HG02973 (cell line): ENCODE measurements around the gene OR2D3.
"Not testable (repeated sequence)": the region's sequence is repeated elsewhere in the genome, so short reads cannot be mapped to it uniquely, and the experiment has no call there.

Source experiments
- ATAC-seq: cut with Tn5 transposase; IDR thresholded peaks from one replicate; pipeline ENCODE4 v1.9.1; 2021; ENCODE audit warnings: moderate library complexity; ENCODE audit not compliant: unreplicated experiment

The OR2D3 gene, protein sequence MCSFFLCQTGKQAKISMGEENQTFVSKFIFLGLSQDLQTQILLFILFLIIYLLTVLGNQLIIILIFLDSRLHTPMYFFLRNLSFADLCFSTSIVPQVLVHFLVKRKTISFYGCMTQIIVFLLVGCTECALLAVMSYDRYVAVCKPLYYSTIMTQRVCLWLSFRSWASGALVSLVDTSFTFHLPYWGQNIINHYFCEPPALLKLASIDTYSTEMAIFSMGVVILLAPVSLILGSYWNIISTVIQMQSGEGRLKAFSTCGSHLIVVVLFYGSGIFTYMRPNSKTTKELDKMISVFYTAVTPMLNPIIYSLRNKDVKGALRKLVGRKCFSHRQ

DNA sequence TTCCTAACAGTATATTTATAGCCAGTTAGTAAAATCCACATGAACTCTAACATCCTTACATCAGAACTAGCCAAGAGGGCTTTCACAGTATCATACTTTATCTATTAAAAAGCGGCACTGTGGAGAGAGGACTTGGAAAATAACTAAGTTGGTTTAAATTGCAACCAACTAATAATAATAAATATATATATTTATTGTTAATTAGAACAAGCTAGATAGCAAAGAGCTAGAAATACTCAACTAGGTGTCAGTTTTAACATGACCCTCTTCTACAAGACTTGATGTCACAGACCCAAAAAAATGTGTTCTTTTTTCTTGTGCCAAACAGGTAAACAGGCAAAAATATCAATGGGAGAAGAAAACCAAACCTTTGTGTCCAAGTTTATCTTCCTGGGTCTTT lies at the start of gene OR2D3:
Gene OR2D3, plus strand, starts transcription at position 301 of the 400 bp plus-strand sequence. Its CDS starts 0 bp downstream, at position 301.
- ATAC-seq: no peak

DNA sequence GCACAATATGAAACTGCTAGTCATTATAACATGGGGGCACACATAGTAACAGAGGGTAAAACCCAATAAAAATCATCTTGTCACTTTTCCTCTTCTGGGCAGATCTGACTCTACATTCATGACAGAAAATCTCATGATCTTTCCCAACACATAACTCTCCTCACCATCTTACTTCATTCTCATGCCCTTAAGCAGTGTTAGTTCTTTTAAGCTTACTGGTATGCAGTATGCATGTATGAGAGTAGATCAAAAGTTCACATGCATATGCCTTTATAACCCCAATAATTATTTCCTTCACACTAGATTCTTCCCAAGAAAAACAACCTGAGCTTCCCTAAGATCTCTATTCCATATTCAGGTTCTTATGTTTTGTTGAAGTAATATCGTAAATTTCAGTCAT lies 49.5 kb upstream of the OR2D3 start:
- ATAC-seq: no peak

DNA sequence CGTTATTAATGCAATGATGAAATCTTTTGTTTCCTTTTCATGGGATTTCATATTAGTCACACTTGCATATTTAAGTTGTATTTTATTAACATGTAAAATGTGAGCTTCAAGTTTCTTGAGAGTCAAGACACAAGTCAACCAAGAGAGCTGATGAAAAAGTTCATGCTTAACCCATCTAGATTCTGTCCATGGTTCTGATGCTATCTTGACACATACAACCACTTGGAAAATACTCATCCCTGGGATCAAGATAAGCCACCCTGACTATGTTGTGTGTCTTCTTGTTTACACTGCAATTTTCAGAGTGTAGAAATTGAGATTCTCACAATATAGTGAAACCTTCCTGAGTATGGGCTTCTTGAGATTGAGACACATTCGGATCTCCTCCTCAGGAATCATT lies 45.0 kb upstream of the OR2D3 start:
- no peak for ATAC-seq

DNA sequence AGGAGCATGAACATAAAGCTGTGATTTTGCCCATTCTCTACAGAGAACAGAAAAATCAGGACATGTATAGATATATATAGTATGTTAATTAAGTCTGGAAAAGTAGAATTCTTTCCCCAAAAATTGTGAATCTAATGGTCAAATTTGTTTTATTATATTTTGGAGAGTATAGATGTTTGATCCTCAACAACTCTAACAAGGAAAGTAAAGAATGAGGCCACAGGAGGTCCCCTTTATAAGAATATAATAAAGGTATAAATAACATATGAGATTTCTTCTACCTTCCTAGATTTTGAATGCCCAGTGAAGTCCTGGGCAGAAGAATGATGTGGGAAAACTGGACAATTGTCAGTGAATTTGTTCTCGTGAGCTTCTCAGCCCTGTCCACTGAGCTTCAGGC lies 44.5 kb upstream of the OR2D3 start, which contains the start of gene OR10A4:
Gene OR10A4, plus strand, starts transcription at position 301 of the 400 bp plus-strand sequence. Its CDS starts 23 bp downstream, at position 324.
- ATAC-seq: no peak

DNA sequence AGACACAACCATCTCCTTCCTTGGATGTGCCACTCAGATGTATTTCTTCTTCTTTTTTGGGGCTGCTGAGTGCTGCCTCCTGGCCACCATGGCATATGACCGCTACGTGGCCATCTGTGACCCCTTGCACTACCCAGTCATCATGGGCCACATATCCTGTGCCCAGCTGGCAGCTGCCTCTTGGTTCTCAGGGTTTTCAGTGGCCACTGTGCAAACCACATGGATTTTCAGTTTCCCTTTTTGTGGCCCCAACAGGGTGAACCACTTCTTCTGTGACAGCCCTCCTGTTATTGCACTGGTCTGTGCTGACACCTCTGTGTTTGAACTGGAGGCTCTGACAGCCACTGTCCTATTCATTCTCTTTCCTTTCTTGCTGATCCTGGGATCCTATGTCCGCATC lies 43.9 kb upstream of the OR2D3 start:
- no peak for ATAC-seq

DNA sequence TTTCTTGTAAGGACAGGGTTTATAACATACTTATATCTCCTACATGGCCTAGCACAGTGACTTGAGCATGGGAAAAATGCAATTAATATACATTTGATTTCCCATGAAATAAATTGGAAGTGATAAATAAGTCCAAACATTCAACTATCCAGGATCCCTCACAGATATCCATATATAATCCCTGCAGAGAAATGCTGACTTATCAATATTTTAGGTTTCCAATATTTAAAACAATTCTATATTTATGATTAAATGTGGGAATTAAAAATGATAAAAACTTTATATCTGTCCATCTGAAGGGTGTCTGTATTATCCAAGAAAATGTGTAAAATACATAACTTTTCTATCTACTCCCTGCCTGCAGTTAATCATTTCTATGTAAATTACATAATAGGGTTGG lies 38.1 kb upstream of the OR2D3 start:
- no peak for ATAC-seq

DNA sequence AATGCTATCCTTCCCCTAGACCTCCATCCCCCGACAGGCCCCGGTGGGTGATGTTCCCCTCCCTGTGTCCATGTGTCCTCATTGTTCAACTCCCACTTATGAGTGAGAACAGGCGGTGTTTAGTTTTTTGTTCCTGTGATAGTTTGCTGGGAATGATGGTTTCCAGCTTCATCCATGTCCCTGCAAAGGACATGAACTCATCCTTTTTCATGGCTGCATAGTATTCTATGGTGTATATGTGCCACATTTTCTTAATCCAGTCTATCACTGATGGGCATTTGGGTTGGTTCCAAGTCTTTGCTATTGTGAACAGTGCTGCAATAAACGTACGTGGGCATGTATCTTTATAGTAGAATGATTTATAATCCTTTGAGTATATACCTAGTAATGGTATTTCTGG lies 33.1 kb upstream of the OR2D3 start:
- ATAC-seq: not testable (repeated sequence)

DNA sequence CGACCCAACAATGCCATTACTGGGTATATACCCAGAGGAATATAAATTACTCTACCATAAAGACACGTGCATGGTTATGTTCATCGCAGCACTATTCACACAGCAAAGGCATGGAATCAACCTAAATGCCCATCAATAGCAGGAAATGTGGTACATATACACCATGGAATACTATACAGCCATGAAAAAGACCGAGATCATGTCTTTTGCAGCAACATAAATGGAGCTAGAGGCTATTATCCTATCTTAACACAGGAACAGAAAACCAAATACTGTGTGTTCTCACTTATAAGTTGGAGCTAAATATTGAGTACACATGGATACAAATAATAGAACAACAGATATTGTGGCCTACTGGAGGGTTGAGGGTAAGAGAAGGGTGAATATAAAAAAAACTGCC lies 32.0 kb upstream of the OR2D3 start:
- no peak for ATAC-seq

DNA sequence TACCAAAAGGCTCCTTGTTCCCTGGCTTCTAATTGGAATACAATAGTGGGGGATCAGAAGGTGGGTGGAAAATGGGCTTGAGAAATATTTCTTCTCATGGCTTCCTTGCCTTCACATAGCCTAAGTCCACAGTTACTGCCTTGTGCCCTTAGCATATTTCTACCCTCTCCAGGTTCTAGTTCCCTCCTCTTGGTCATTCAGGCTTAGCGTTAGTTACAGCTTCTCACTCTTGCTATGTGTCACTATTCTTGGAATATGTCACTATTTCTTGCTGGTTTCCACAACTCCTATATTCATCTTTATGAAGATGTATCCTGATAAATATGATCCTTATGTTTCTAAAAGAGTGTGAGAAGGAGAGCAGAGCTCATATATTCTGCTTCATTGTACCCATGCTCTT lies 31.0 kb upstream of the OR2D3 start:
- ATAC-seq: no peak

DNA sequence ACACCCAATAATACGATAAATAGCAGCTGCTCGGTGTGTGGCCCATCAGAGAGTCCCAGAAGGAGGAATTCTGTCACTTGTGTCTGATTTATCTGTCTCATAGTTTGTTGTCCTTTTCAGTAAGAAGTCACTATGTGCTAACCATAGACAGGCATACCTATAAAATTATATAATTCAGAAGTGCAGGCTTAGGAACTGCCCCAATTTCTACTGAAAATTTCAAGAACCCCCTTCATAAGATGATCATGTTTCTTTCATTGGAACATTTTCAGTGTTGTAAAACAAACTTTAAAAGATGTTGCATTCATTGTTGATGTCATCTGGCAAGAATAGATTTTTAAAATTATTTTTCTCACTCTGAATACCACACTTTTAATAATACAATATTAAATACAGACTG lies 28.4 kb upstream of the OR2D3 start, which contains the start of gene OR2D2:
Gene OR2D2, minus strand, starts transcription at position 101 of the 400 bp plus-strand sequence. Its CDS starts 0 bp downstream, at position 101.
- ATAC-seq: no peak

DNA sequence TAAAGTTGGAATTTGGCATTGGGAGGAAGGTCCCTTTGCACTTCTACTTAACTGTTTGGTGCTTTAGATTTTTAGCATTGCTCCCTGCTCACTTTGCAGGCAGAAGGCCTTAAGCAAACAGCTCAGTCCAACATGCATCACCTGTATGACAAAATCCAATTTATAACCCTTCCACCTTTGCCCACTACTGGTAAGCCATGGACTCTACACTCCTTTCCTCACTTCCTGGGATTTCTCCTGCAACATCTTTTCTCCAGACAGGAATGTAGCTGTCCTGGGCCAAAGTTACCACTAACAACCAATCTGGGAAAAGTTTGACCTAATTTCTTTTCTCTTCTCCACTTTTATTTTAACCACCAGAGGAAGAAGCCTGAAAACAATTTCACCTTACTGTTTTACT lies 26.7 kb upstream of the OR2D3 start:
- ATAC-seq: no peak

DNA sequence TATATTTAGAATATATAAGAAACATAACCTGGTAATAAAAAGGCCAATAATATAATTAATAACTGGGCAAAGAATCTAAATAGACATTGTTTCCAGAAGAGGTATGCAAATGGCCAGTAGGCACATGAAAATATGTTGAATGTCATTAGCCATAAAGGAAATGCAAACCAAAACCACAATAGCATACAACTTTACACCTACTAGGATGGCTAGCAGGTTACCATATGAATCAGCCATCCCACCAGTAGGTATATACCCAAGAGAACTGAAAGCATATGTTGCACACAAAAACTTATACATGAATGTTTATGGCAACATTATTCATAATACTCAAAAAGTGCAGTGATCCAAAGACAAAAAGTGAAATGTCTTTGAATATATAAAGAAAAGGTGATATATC lies 25.8 kb upstream of the OR2D3 start:
- peak; percentile 95 for ATAC-seq

DNA sequence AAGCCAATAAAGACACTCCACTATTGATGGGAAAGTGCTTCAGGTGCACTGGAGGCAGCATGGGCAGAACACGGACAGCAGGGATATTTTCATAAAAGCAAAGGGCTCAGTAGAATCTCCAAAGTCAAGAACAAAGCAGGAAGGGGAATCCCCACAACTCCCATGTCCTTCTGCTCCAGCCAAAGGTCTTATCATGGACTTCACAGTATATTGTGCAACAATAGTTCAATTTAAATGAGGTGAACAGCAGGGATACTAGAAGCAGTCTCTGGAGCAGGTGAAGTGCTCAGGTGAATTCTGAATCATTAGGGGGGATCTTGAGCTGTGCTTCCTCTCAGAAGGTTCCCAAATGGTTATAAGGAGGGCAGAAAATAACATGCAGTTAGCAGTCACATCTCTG lies 21.9 kb upstream of the OR2D3 start:
- ATAC-seq: no peak

DNA sequence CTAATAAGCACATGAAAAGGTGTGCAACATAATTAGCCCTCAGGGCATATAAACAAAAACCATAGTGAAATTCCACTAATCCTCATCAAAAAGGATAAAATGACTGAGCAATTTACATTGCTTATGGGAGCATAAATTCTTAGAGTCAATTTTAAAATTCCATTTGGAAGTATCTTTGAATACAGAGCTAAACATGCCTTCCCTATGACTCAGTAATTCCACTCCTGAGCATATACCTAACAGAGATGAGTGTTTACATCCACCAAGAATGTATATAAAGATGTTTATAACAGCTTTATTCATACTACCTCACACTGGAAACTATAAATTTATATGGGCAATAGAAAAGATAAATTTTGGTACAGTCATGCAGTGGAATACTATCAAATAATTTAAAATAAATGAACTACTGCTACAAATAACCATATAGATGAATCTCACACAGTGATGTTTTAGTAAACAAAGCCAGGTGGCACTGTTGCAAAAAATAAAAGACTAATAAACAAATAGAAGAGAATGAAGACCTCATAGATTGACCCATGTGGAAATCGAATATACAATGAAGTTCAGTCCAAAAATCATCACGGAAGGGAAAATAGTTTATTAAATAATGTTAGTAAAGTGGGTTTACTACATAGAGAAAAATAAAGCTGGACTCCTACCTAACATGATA lies 20.3 kb upstream of the OR2D3 start:
- ATAC-seq: no peak

DNA sequence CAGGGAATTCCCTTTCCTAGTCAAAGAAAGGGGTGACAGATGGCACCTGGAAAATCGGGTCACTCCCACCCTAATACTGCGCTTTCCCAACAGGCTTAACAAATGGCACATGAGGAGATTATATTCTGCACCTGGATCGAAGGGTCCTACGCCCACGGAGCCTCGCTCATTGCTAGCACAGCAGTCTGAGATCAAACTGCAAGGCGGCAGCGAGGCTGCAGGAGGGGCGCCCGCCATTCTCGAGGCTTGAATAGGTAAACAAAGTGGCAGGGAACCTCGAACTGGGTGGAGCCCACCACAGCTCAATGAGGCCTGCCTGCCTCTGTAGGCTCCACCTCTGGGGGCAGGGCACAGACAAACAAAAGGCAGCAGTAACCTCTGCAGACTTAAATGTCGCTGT lies 16.0 kb upstream of the OR2D3 start:
- ATAC-seq: not testable (repeated sequence)

DNA sequence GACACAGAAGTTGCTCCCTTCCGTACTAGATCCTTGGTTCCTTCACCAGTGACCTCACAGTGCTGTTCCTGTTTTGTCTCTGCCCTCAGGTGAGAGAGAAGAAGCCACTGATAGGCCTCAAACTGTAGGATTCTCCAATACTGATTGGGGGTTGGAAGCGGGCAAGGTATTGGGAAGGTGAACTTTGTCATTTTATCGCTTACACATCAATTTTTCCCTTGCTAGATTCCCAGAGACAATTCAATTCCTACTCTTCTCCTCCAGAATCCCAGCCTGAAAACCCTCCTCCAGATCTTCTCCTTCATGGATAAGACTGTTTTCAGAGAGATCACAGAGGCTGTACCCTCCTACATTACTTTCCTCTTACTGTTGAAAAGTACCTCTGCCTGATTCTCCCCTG lies 9.4 kb upstream of the OR2D3 start:
- no peak for ATAC-seq

DNA sequence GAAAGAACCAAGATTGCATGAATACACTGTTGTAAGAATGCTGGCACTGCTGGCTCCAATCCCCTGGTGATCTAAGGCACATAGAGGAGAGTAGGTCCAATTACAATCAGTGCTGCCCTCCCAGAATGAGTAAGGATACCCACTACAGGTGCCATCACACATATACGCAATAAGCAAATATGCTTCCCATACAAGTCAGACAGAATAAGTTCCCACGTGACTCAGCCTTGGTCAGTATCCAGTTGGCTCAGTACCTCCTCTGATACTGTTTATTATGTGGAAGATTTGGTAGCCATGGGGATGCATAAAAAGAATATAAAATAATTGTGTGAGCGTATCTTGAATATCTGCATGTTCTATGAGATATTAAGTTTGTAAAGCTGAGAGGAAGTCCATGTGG lies 8.9 kb upstream of the OR2D3 start:
- no peak for ATAC-seq

DNA sequence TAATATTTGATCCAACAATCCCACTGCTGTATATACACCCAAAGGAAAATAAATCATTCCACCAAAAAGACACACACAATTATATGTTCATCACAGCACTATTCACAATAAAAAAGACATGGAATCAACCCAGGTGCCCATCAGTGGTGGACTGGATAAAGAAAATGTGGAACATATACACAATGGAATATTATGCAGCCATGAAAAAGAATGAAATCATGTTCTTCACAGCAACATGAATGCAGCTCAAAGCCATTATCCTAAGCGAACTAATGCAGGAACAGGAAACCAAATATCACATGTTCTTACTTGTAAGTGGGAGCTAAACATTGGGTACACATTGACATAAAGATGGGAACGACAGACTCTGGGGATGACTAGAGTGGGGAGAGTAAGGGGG lies 1.1 kb upstream of the OR2D3 start:
- ATAC-seq: no peak

DNA sequence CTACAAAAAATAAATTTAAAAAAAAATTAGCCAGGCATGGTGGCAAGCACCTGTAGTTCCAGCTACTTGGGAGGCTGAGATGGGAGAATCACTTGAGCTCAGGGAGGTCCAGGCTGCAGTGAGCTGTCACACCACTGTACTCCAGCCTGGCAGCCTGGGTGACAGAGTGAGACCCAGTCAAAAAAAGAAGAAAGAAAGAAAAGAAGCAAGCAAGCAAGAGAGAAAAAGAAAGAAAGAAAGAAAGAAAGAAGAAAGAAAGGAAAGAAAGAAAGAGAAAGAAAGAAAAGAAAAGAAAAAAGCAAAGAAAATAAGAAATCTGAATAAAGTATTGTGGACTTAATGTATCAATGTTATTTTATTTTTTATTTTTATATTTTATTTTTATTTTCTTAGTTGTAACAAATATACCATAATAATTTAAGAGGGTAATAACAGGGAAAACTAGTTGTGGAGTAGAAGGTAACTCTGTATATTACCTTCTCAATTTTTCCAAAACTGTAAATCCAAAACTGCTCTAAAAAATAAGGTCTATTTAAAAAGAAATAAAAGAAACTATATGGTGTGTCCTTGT lies 4.3 kb downstream of the OR2D3 start:
- no peak for ATAC-seq

DNA sequence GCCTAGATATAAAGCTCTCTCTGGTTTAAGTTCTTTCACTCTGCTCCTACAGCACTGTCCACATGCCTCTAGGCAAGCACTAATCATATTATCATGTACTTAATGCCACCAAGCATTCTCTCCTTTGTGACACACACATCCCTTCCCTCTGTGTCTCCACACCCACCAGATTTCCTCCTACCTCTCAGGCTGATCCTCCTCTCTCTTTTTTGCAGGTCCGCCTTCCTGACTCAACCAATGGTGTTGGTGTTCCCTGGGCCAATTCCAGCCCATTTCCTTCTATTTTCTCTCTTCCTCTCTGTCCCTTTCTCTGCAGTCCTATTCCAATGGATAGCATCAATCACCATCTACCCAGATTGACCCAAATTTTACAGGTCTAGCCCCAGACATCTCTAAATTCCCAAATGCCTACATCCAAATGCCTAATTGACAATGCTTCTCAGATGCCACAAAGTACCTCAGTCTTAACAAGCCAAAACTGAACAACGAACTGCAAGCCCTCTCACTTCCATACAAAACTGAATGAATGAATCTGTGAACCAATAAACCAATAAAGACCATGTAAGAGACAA lies 4.9 kb downstream of the OR2D3 start:
- peak; percentile 8 for ATAC-seq

DNA sequence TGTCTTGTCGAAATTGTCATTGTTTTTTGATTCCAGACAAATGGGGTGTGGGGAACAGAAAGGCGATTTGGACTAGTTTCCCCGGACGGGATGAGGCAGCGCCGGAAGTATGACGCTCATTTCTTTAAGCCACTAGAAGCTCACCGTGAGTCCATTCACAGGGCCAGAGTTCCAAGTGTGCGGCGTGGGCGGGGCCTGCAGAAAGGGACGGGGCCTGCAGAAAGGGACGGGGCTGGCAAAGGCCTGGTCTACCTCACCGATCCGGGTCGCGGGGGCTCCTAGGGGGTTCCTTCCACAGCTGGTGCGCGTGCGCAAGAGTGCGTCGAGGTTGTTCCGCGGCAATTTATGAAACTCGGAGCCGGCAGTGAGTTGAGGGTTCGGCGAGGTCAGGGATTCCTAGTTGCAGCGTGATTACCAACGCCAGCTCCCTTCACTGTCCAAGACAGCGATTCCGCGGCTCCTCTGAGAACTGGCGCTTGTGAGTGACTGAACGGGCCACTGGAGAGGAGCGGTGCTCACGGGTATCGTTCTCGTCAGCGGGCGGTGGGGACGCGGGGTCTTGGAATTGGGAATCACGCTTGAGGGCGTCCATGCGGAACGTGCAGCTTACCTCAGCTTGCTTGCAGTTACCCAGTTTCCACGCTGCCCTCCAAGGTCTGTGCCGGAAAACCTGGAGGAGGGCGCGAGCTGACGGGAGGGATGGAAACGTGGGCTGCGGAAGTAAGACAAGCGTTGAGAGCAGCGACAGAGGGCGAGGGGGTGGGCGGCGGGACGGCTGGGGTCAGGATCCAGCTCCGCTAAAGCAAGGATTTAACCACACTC lies 5.6 kb downstream of the OR2D3 start, which contains the start of gene ZNF215:
Gene ZNF215, plus strand, starts transcription at position 219 of the 822 bp plus-strand sequence. CDS start 5,847 bp downstream, outside the sequence.
- peak; percentile 59 for ATAC-seq
